Measurements from ENCODE around the gene CFAP57.

The CFAP57 gene

GRCh38 chr1:43246466-43247213, 74.5 kb downstream of the CFAP57 start:
- in situ Hi-C loops (cut with HindIII; ENCODE audit: low pct_ligation_motif_present, low sequenced_read_pairs) = loop anchor here (25.0 kb wide), 1 partner anchor 166 kb away; no protein-coding TSS in a partner anchor
- H3K4me3 ChIP-seq (ENCODE audit: low read depth, low read length) = no peak overlapping the region
- H3K27ac ChIP-seq = no peak overlapping the region
- DNase-seq = no peak
- no peaks in the 10 kb centered on the region for H3K27me3 ChIP-seq (replicated peaks)
- no peaks in the 10 kb centered on the region for H3K36me3 ChIP-seq (replicated peaks)
- TF ChIP-seq CTCF (IDR thresholded peaks at IDR 0.05; ENCODE audit: low read depth, low read length, missing control alignments) = no peak

- H3K4me3 ChIP-seq (ENCODE audit: low read depth, low read length) = no peak overlapping the region
- DNase-seq = no peak
- no peaks in the 10 kb centered on the region for H3K36me3 ChIP-seq (replicated peaks)
- H3K27me3 ChIP-seq (replicated peaks) = no peaks in the 10 kb centered on the region
- in situ Hi-C loops (cut with HindIII; ENCODE audit: low pct_ligation_motif_present, low sequenced_read_pairs) = loop anchor here (25.0 kb wide), 1 partner anchor 165 kb away; no protein-coding TSS in a partner anchor
- TF ChIP-seq CTCF (IDR thresholded peaks at IDR 0.05; ENCODE audit: low read depth, low read length, missing control alignments) = no peak
- no peak overlapping the region for H3K27ac ChIP-seq
Measured at GRCh38 chr1:43247256-43247921, 75.3 kb downstream of the CFAP57 start.

GRCh38 chr1:43250351-43250761, 78.2 kb downstream of the CFAP57 start:
- TF ChIP-seq CTCF (IDR thresholded peaks at IDR 0.05; ENCODE audit: low read depth, low read length, missing control alignments) = no peak
- no peak for DNase-seq
- Histone ChIP-seq H3K27ac (no peak overlapping the region), H3K27me3 (replicated peaks) (no peaks in the 10 kb centered on the region), H3K36me3 (replicated peaks) (no peaks in the 10 kb centered on the region), H3K4me3 (ENCODE audit: low read depth, low read length) (no peak overlapping the region)
- in situ Hi-C loops (cut with HindIII; ENCODE audit: low pct_ligation_motif_present, low sequenced_read_pairs) = no loop called here

GRCh38 chr1:43251024-43251423, 78.9 kb downstream of the CFAP57 start:
- H3K4me3 ChIP-seq (ENCODE audit: low read depth, low read length) = no peak overlapping the region
- in situ Hi-C loops (cut with HindIII; ENCODE audit: low pct_ligation_motif_present, low sequenced_read_pairs) = no loop called here
- no peaks in the 10 kb centered on the region for H3K36me3 ChIP-seq (replicated peaks)
- H3K27me3 ChIP-seq (replicated peaks) = no peaks in the 10 kb centered on the region
- H3K27ac ChIP-seq = no peak overlapping the region
- DNase-seq = no peak
- TF ChIP-seq CTCF (IDR thresholded peaks at IDR 0.05; ENCODE audit: low read depth, low read length, missing control alignments) = no peak

- in situ Hi-C loops (cut with HindIII; ENCODE audit: low pct_ligation_motif_present, low sequenced_read_pairs) = no loop called here
- DNase-seq = no peak
- Histone ChIP-seq H3K27ac (no peak overlapping the region), H3K36me3 (replicated peaks) (no peaks in the 10 kb centered on the region), H3K27me3 (replicated peaks) (no peaks in the 10 kb centered on the region), H3K4me3 (ENCODE audit: low read depth, low read length) (no peak overlapping the region)
- TF ChIP-seq CTCF (IDR thresholded peaks at IDR 0.05; ENCODE audit: low read depth, low read length, missing control alignments) = no peak
Measured at GRCh38 chr1:43252225-43252624, 80.1 kb downstream of the CFAP57 start.
